Gastrocnemius medialis (tissue), 4 donors: ENCODE measurements around the gene NDUFC2. TPM values are rescaled to one million over a fixed set of nuclear protein-coding genes. Genes with fewer than 3 reads are reported as not detected.

Source experiments
- ATAC-seq, 2 donors: fragments of 150-250 bp; one replicate each; pipeline ENCODE4 v1.9.1; 2016
- DNase-seq, 2 donors: peaks; one replicate each; pipeline ENCODE4 v3.0.0-alpha.2; 2019
- H3K27ac ChIP-seq, 4 donors: fragments of 200-600 bp; sonication (generic); 1 replicate in 1 of 4; 2 replicates in 3 of 4; pipeline ENCODE4 v1.5.1; 2016 to 2018; ENCODE audit warnings: mild to moderate bottlenecking in 2 of 4, moderate library complexity in 1 of 4
- H3K27me3 ChIP-seq, 3 donors: fragments of 200-600 bp; sonication (generic) in 2 of 3; 1 replicate in 1 of 3; 2 replicates in 2 of 3; pipeline versions ENCODE4 v1.5.1 to v1.6.0; 2016 to 2019; ENCODE audit warnings: mild to moderate bottlenecking in 1 of 3, moderate library complexity in 1 of 3
- H3K36me3 ChIP-seq, 2 donors: fragments of 200-600 bp; sonication (generic) in 1 of 2; one replicate each; pipeline ENCODE4 v1.5.1; 2017 to 2018
- H3K4me1 ChIP-seq, 2 donors: fragments of 200-600 bp; sonication (generic) in 1 of 2; one replicate each; pipeline ENCODE4 v1.5.1; 2016 to 2017; ENCODE audit warnings: mild to moderate bottlenecking in 2 of 2
- H3K4me3 ChIP-seq, 4 donors: fragments of 200-600 bp; sonication (generic) in 3 of 4; 1 replicate in 1 of 4; 2 replicates in 3 of 4; pipeline ENCODE4 v1.5.1; 2016 to 2019; ENCODE audit warnings: mild to moderate bottlenecking in 2 of 4
- H3K9me3 ChIP-seq, 3 donors: fragments of 200-600 bp; sonication (generic) in 2 of 3; 1 replicate in 1 of 3; 2 replicates in 2 of 3; pipeline ENCODE4 v1.5.1; 2016 to 2019
- CTCF ChIP-seq, 5 experiments: fragments of 450-650 bp in 3 of 5; fragments of 200-600 bp in 2 of 5; sonication (generic) in 2 of 5; IDR thresholded peaks in 4 of 5; conservative IDR thresholded peaks in 1 of 5; 1 replicate in 4 of 5; 2 replicates in 1 of 5; pipeline ENCODE4 v1.5.1; 2016 to 2019; ENCODE audit warnings: antibody characterized with exemption in 5 of 5, mild to moderate bottlenecking in 3 of 5, moderate library complexity in 3 of 5
- POLR2A ChIP-seq, 2 donors: fragments of 450-650 bp; IDR thresholded peaks; one replicate each; pipeline ENCODE4 v1.6.1; 2017; ENCODE audit warnings: antibody characterized with exemption in 2 of 2, mild to moderate bottlenecking in 2 of 2, moderate library complexity in 2 of 2
- in situ Hi-C, 4 donors: fragments of 200-750 bp; cut with MboI; loops; one replicate each; pipeline versions ENCODE4 v1.15.0 to v1.8.0; 2017; ENCODE audit warnings: low sequenced_read_pairs in 4 of 4
- intact Hi-C: fragments of 100-400 bp; cut with DNase I; formaldehyde crosslinking; loops from one replicate; pipeline ENCODE4 v1.15.1; 2023; ENCODE audit warnings: low total_unique reads
- total RNA-seq, 4 donors: library from RNA; depleted of rRNA; stranded (reverse); fragments of >200 nt; gene quantifications; one replicate each; pipeline versions ENCODE4 v1.1.0 to v1.2.3, GENCODE V29; 2016

The NDUFC2 gene
- total RNA-seq, 4 donors from 2014 or later = 83.7 to 207 (median 156) TPM

DNA sequence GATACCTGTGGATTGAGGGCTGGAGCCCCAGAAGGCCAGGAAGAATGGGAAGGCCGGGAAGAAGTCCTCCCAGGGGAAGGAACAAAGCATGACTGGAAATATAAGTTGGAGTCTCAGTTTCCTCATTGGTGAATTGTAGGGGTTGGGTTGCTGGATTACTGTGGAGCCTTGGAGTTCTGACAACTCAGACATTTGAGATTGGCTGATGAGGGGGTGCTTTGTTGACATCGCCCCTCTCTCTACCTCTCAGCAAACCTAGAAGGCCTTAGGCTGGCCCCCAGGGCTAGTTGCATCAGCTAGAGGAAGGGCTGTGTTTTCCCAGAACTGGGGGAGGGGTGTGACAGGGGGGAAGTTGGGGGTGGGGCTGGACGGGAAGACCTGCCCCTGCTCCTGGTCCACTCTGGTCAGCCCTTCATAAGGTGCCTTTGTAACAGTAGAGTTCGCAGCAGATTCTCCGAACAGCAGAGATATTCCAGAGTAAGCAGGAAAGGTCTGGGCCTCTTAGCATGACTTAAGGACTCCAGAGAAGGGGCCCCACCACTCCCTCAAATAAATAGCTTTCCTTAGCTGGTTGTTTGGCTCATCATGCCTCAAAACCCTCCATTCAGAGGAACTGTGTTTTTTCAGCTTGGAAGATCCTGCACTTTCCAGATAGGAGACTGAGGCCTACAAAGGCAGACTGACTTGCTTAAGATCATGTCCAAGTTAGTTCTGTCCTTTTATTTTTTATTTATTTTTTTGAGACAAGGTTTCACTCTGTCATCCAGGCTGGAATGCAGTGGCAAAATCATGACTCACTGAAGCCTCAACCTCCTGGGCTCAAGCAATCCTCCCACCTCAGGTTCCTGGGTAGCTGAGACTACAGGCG is 28.5 kb downstream of the NDUFC2 start:
- in situ Hi-C loops = no loop called here
- intact Hi-C loops = no loop called here
- no peak for TF ChIP-seq CTCF (IDR thresholded peaks at IDR 0.05 in 4 of 5, conservative IDR thresholded peaks at IDR 0.05 in 1 of 5)
- TF ChIP-seq POLR2A (IDR thresholded peaks at IDR 0.05) = no peak

DNA sequence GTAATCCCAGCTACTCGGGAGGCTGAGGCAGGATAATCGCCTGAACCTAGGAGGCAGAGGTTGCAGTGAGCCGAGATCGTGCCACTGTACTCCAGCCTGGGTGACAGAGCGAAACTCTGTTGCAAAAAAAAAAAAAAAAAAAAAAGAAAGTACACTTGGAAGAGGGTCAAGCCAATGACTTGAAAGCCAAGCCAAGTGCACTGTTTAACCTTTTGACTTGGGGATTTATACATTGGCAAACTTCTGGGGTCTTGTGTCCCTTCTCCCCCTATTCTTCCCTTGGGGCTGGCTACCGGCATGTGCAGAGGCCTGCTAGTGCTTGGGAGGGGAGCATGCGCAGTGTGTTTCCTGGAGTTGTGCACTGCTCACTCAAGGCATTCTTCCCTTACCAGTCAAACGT is 30.3 kb downstream of the NDUFC2 start:
- Histone ChIP-seq H3K9me3 (no peaks in the 10 kb centered on the region), H3K27ac (no peak overlapping the region), H3K4me1 (peaks cover 6 to 15% of the 10 kb centered on the region in 2 donors), H3K4me3 (no peak overlapping the region), H3K27me3 (no peaks in the 10 kb centered on the region), H3K36me3 (no peaks in the 10 kb centered on the region)
- in situ Hi-C loops (no loop called here), intact Hi-C loops (no loop called here)
- no peak for DNase-seq
- no peak for TF ChIP-seq POLR2A (IDR thresholded peaks at IDR 0.05)
- TF ChIP-seq CTCF (IDR thresholded peaks at IDR 0.05 in 4 of 5, conservative IDR thresholded peaks at IDR 0.05 in 1 of 5) = no peak
- ATAC-seq = no peak

More for the DNA sequence above, 28.5 kb downstream of the NDUFC2 start:
- H3K4me1 ChIP-seq = peaks cover 0 to 4% of the 10 kb centered on the region in 2 donors
- no peak overlapping the region for H3K27ac ChIP-seq
- no peaks in the 10 kb centered on the region for H3K36me3 ChIP-seq
- no peak overlapping the region for H3K4me3 ChIP-seq
- no peak for DNase-seq
- H3K27me3 ChIP-seq = no peaks in the 10 kb centered on the region
- no peak for ATAC-seq
- H3K9me3 ChIP-seq = no peaks in the 10 kb centered on the region

GRCh38 chr11:78048561-78048960 is 31.1 kb downstream of the NDUFC2 start:
- no peak for ATAC-seq
- in situ Hi-C loops = no loop called here
- TF ChIP-seq POLR2A (IDR thresholded peaks at IDR 0.05) = no peak
- TF ChIP-seq CTCF (IDR thresholded peaks at IDR 0.05 in 4 of 5, conservative IDR thresholded peaks at IDR 0.05 in 1 of 5) = no peak
- Histone ChIP-seq H3K9me3 (no peaks in the 10 kb centered on the region), H3K27me3 (no peaks in the 10 kb centered on the region), H3K36me3 (no peaks in the 10 kb centered on the region), H3K4me1 (peaks cover 6 to 15% of the 10 kb centered on the region in 2 donors), H3K27ac (no peak overlapping the region), H3K4me3 (no peak overlapping the region)
- DNase-seq = no peak
- intact Hi-C loops = no loop called here

- Histone ChIP-seq H3K4me3 (peak overlapping the region in 3 of 4 donors; percentile 63 to 76 (median 65)), H3K36me3 (no peaks in the 10 kb centered on the region), H3K4me1 (peaks cover 6 to 15% of the 10 kb centered on the region in 2 donors), H3K27me3 (no peaks in the 10 kb centered on the region), H3K9me3 (no peaks in the 10 kb centered on the region), H3K27ac (peak overlapping the region; percentile 78 to 86 (median 79))
- TF ChIP-seq CTCF (IDR thresholded peaks at IDR 0.05 in 4 of 5, conservative IDR thresholded peaks at IDR 0.05 in 1 of 5) (no peak), POLR2A (IDR thresholded peaks at IDR 0.05) (no peak)
- ATAC-seq = peak; percentile 11 to 20
- in situ Hi-C loops (no loop called here), intact Hi-C loops (loop anchor here (1.0 kb wide), 1 partner anchor 52 kb away; the partner anchor contains the start of gene INTS4)
- DNase-seq = no peak
Measured at GRCh38 chr11:78046486-78046854, 33.2 kb downstream of the NDUFC2 start.
